K562 (cell line): ENCODE data around the gene CCDC68. TPM values are rescaled to one million over a fixed set of nuclear protein-coding genes. Genes with fewer than 3 reads are reported as not detected.

Source experiments
- ATAC-seq: fragments of 200-7000 bp; cut with Tn5 transposase; 3 replicates; pipeline ENCODE4 v1.9.1; 2020; ENCODE audit warnings: moderate library complexity
- BruUV-seq: library from RNA; stranded (reverse); fragments of 400-500 nt; replicated peaks from 2 replicates; lab custom pipeline; 2021; lab: Mats Ljungman, UMichigan
- CTCF ChIA-PET: fragments of 300-600 bp; formaldehyde crosslinking; extraction: SDS; loops from one replicate; lab custom pipeline; 2021; ENCODE audit warnings: low intra/inter-chr PET ratio; lab: Yijun Ruan, JAX
- POLR2A ChIA-PET: fragments of 300-600, 350-650 bp; sonication (Branson Sonifier 250); formaldehyde crosslinking; extraction: SDS; loops from one replicate; lab custom pipeline; 2021; ENCODE audit warnings: antibody characterized with exemption, inconsistent platforms; lab: Yijun Ruan, JAX
- DNase-seq, 4 experiments: peaks; one replicate each; pipeline versions ENCODE4 v3.0.0 to v3.0.0-alpha.2; 2011 to 2018; ENCODE audit warnings: low spot score in 3 of 4, mixed read lengths in 3 of 4; ENCODE audit errors: extremely low read depth in 1 of 4
- FAIRE-seq: peaks from 2 replicates; lab custom pipeline; 2011; peaks lifted over from hg19 to GRCh38; lab: Jason Lieb, UNC
- H2AFZ ChIP-seq: 2 replicates; pipeline ENCODE4 v1.6.0; 2011; ENCODE audit warnings: low read depth, low read length, control low read depth, inconsistent platforms
- H3K27ac ChIP-seq: fragments of 200-600 bp; 3 replicates; pipeline ENCODE4 v1.8.0; 2011; ENCODE audit warnings: low read depth, mild to moderate bottlenecking, control low read depth, inconsistent platforms, low read length, moderate library complexity, mixed read lengths; ENCODE audit errors: extremely low read depth
- H3K27me3 ChIP-seq, 2 experiments: fragments of 300-600 bp in 1 of 2; 2 replicates in 1 of 2; 3 replicates in 1 of 2; pipeline versions ENCODE4 v1.6.0 to v1.8.0; 2011; ENCODE audit warnings: inconsistent platforms in 2 of 2, low read length in 2 of 2, mild to moderate bottlenecking in 1 of 2, mixed read lengths in 1 of 2, moderate library complexity in 1 of 2; ENCODE audit not compliant: control insufficient read depth in 2 of 2, insufficient read depth in 2 of 2
- H3K36me3 ChIP-seq: fragments of 300-600 bp; 3 replicates; pipeline ENCODE4 v1.8.0; 2011; ENCODE audit warnings: mild to moderate bottlenecking, low read length, inconsistent platforms; ENCODE audit not compliant: control insufficient read depth, insufficient read depth
- H3K4me1 ChIP-seq, 2 experiments: fragments of 200-600 bp in 1 of 2; replicated peaks in 1 of 2; 2 replicates in 1 of 2; 3 replicates in 1 of 2; pipeline versions ENCODE4 v1.5.1 to v1.8.0; 2011; ENCODE audit warnings: inconsistent platforms in 2 of 2, low read length in 2 of 2, mild to moderate bottlenecking in 1 of 2, mixed read lengths in 1 of 2, moderate library complexity in 1 of 2; ENCODE audit not compliant: control insufficient read depth in 2 of 2, insufficient read depth in 2 of 2
- H3K4me2 ChIP-seq: 2 replicates; pipeline ENCODE4 v1.6.1; 2011; ENCODE audit warnings: low read length, control low read depth, inconsistent platforms, mixed read lengths; ENCODE audit not compliant: insufficient read depth
- H3K4me3 ChIP-seq: fragments of 200-600 bp; sonication (generic), shearing (Covaris generic); 2 replicates; pipeline ENCODE4 v1.5.1; 2016; ENCODE audit warnings: control low read depth, inconsistent platforms
- H3K79me2 ChIP-seq: fragments of 200-600 bp; 3 replicates; pipeline ENCODE4 v1.8.0; 2011; ENCODE audit warnings: low read length, inconsistent platforms; ENCODE audit not compliant: control insufficient read depth, insufficient read depth
- H3K9ac ChIP-seq, 2 experiments: 2 replicates each; pipeline versions ENCODE4 v1.6.0 to v1.6.1; 2011; ENCODE audit warnings: low read depth in 2 of 2, low read length in 2 of 2, control low read depth in 1 of 2, inconsistent platforms in 1 of 2, mild to moderate bottlenecking in 1 of 2, mixed read lengths in 1 of 2; ENCODE audit not compliant: insufficient read depth in 1 of 2
- H3K9me1 ChIP-seq: one replicate; pipeline ENCODE4 v1.6.0; 2011; ENCODE audit warnings: inconsistent platforms, mild to moderate bottlenecking, low read length, moderate library complexity; ENCODE audit not compliant: control insufficient read depth, insufficient read depth
- H3K9me3 ChIP-seq: replicated peaks from 2 replicates; pipeline ENCODE4 v1.5.1; 2011; ENCODE audit warnings: low read depth, low read length, inconsistent platforms; ENCODE audit not compliant: control insufficient read depth, insufficient read depth
- H4K20me1 ChIP-seq: replicated peaks from 2 replicates; pipeline ENCODE4 v1.6.1; 2011; ENCODE audit warnings: low read length, inconsistent platforms, mixed read lengths; ENCODE audit not compliant: control insufficient read depth, insufficient read depth
- IRF2 ChIP-seq: sonication (generic); formaldehyde crosslinking; IDR thresholded peaks from 2 replicates; pipeline ENCODE4 v1.8.1; 2022; ENCODE audit warnings: mild to moderate bottlenecking, missing genetic modification reagents
- JUNB ChIP-seq: fragments of 450-650 bp; formaldehyde crosslinking; conservative IDR thresholded peaks from 2 replicates; pipeline ENCODE4 v1.4.0; 2020; ENCODE audit warnings: mild to moderate bottlenecking
- MCM3 ChIP-seq: fragments of 450-650 bp; IDR thresholded peaks from 2 replicates; pipeline ENCODE4 v1.6.1; 2016
- NR1H2 ChIP-seq: sonication (generic); formaldehyde crosslinking; IDR thresholded peaks from 2 replicates; pipeline ENCODE4 v1.4.0; 2020; ENCODE audit warnings: mild to moderate bottlenecking, missing genetic modification reagents
- OTX1 ChIP-seq: fragments of 450-650 bp; formaldehyde crosslinking; IDR thresholded peaks from 2 replicates; pipeline ENCODE4 v1.4.0; 2022; ENCODE audit warnings: mild to moderate bottlenecking
- RBM25 ChIP-seq: fragments of 200-400 bp; formaldehyde crosslinking; IDR thresholded peaks from 2 replicates; pipeline ENCODE4 v1.6.1; 2018; ENCODE audit warnings: low read length, low read depth, moderate library complexity; ENCODE audit not compliant: severe bottlenecking
- RFX5 ChIP-seq: IDR thresholded peaks from 2 replicates; pipeline ENCODE4 v1.6.1; 2011; ENCODE audit warnings: low read depth, mild to moderate bottlenecking, improper control_type of control experiment, low read length
- RUNX1 ChIP-seq: sonication (generic); IDR thresholded peaks from 2 replicates; pipeline ENCODE4 v1.6.1; 2016; ENCODE audit warnings: antibody characterized with exemption, low read depth
- SMARCA5 ChIP-seq: fragments of 450-650 bp; IDR thresholded peaks from 2 replicates; pipeline ENCODE4 v1.6.1; 2016
- SMC3 ChIP-seq: conservative IDR thresholded peaks from 2 replicates; pipeline ENCODE4 v1.6.1; 2011; ENCODE audit warnings: low read depth, low read length, improper control_type of control experiment; ENCODE audit not compliant: insufficient read depth
- SOX6 ChIP-seq: fragments of 450-650 bp; IDR thresholded peaks from 2 replicates; pipeline ENCODE4 v1.6.1; 2014; ENCODE audit warnings: mild to moderate bottlenecking
- STAG1 ChIP-seq: sonication (generic); formaldehyde crosslinking; IDR thresholded peaks from 2 replicates; pipeline ENCODE4 v1.5.0; 2020; ENCODE audit warnings: missing genetic modification reagents, borderline replicate concordance
- TFAP4 ChIP-seq: sonication (generic); formaldehyde crosslinking; IDR thresholded peaks from 2 replicates; pipeline ENCODE4 v1.8.0; 2022; ENCODE audit warnings: missing genetic modification reagents, mild to moderate bottlenecking, moderate library complexity, borderline replicate concordance
- YBX1 ChIP-seq: fragments of 450-650 bp; IDR thresholded peaks from 2 replicates; pipeline ENCODE4 v1.7.1; 2016; ENCODE audit warnings: mild to moderate bottlenecking
- ZNF444 ChIP-seq: fragments of 250-450 bp; sonication (Bioruptor Pico); IDR thresholded peaks from 2 replicates; pipeline ENCODE4 v1.4.0; 2020; ENCODE audit warnings: mild to moderate bottlenecking, moderate library complexity
- WGBS: fragments of 100-300 bp; shearing (Covaris generic); methylation state at CpG from one replicate; pipeline ENCODE4 v1.1.6; 2016; ENCODE audit warnings: low coverage, mixed read lengths; ENCODE audit not compliant: insufficient coverage; ENCODE audit errors: missing lambda C conversion rate; 5-methylcytosine and 5-hydroxymethylcytosine counted together
- in situ Hi-C: fragments of 300-500 bp; cut with MboI; formaldehyde crosslinking; loops from 4 replicates; pipeline ENCODE4 v1.15.0; 2018; ENCODE audit warnings: inconsistent platforms, mixed read lengths
- intact Hi-C: fragments of 100-400 bp; cut with micrococcal nuclease; formaldehyde crosslinking; loops from 2 replicates; pipeline ENCODE4 v1.14.2; 2022
- polyA plus RNA-seq, 8 experiments: library from polyadenylated mRNA; depleted of rRNA in 4 of 8; stranded (reverse) in 5 of 8; unstranded in 3 of 8; fragments of >200 nt; fragmentation: Nextera tagmentation in 2 of 8; fragmentation: Illumina TruSeq in 1 of 8; extraction: Ambion mirVana in 2 of 8; extraction: Trizol in 1 of 8; gene quantifications; 2 replicates each; pipeline versions ENCODE4 v1.2.1 to v1.2.3, GENCODE V29; 2011 to 2014; ENCODE audit warnings: inconsistent platforms in 1 of 8, missing spikeins in 1 of 8
- total RNA-seq, 7 experiments: library from RNA; depleted of rRNA in 6 of 7; stranded (reverse); fragments of >200 nt in 6 of 7; fragmentation: Illumina TruSeq in 2 of 7; extraction: Trizol in 2 of 7; gene quantifications; 2 replicates each; pipeline versions ENCODE4 v1.2.1 to v1.2.3, GENCODE V29; 2011 to 2021; ENCODE audit warnings: low replicate concordance in 1 of 7
- TF ChIP-seq, protein P1 (sequence below): fragments of 450-650 bp; IDR thresholded peaks from 2 replicates; pipeline ENCODE4 v1.6.1; 2018; ENCODE audit not compliant: partially characterized antibody
- TF ChIP-seq, protein P2 (sequence below): fragments of 450-650 bp; formaldehyde crosslinking; IDR thresholded peaks from 2 replicates; pipeline ENCODE4 v1.4.0; 2020; ENCODE audit warnings: mild to moderate bottlenecking, moderate library complexity

The CCDC68 gene
- total and polyA plus RNA-seq, 9 of the 15 experiments (the other 6 are each of a cell fraction or from before 2014, with no cell fraction given), result 0.28 to 4.5 (median 1.4) TPM

DNA sequence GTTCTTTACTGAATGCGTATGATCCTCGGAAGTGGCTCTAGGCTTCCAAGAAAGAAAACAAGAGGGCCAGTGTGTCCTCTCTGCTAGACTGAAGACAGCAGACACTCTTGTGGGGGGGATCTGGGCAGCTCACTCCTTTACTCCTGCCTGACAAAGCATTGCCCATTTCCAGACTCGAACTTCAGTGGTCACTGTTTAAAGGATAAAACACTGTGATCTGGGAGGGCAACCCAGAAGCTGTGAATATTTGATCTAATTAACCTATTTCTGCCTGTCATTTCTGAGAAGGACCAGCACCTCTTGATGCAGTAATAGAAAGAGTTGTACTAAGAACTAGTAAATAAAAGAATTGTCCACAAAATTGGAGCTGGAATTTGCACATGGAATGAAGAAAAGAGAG is 24.5 kb upstream of the CCDC68 start (continued):
- TF ChIP-seq NR1H2 (CRISPR knock-in tag) (no peak), ZNF444 (CRISPR knock-in tag) (no peak), OTX1 (no peak), SOX6 (no peak)

GRCh38 chr18:54983041-54983686 is 23.9 kb upstream of the CCDC68 start:
- peak; percentile 43 to 64 (median 48) for DNase-seq
- in situ Hi-C loops, result loop anchor here (5.0 kb wide), 1 partner anchor 306 kb away; no protein-coding TSS in a partner anchor
- no peaks in the 10 kb centered on the region for H3K79me2 ChIP-seq
- H2AFZ ChIP-seq, result no peak overlapping the region
- no peaks in the 10 kb centered on the region for H3K9me3 ChIP-seq
- no peak overlapping the region for H3K9ac ChIP-seq
- H3K4me1 ChIP-seq, result no peaks in the 10 kb centered on the region
- 11% methylated on average over 9 of the region's 9 CpGs for WGBS
- no peaks in the 10 kb centered on the region for H3K27me3 ChIP-seq
- H3K9me1 ChIP-seq, result no peaks in the 10 kb centered on the region
- intact Hi-C loops, result loop anchor here (1.0 to 10.0 kb wide), 3 partner anchors 67 to 538 kb away; no protein-coding TSS in a partner anchor
- no peak overlapping the region for H3K27ac ChIP-seq
- no TSS peak for BruUV-seq
- ATAC-seq, result peak; percentile 90
- ChIA-PET POLR2A (no interaction called here), CTCF (interaction anchor here (1.9 kb wide), 1 partner anchor 303 kb away, joined by 16 read pairs; no protein-coding TSS in a partner anchor)
- no peak overlapping the region for H3K4me2 ChIP-seq
- H3K36me3 ChIP-seq, result no peaks in the 10 kb centered on the region
- no peaks in the 10 kb centered on the region for H4K20me1 ChIP-seq
- FAIRE-seq, result peak; percentile 79
- no peak overlapping the region for H3K4me3 ChIP-seq
- TF ChIP-seq IRF2 (CRISPR knock-in tag), result no peak
- no peak for TF ChIP-seq STAG1
- TF ChIP-seq RFX5, result no peak
- TF ChIP-seq, protein P1, sequence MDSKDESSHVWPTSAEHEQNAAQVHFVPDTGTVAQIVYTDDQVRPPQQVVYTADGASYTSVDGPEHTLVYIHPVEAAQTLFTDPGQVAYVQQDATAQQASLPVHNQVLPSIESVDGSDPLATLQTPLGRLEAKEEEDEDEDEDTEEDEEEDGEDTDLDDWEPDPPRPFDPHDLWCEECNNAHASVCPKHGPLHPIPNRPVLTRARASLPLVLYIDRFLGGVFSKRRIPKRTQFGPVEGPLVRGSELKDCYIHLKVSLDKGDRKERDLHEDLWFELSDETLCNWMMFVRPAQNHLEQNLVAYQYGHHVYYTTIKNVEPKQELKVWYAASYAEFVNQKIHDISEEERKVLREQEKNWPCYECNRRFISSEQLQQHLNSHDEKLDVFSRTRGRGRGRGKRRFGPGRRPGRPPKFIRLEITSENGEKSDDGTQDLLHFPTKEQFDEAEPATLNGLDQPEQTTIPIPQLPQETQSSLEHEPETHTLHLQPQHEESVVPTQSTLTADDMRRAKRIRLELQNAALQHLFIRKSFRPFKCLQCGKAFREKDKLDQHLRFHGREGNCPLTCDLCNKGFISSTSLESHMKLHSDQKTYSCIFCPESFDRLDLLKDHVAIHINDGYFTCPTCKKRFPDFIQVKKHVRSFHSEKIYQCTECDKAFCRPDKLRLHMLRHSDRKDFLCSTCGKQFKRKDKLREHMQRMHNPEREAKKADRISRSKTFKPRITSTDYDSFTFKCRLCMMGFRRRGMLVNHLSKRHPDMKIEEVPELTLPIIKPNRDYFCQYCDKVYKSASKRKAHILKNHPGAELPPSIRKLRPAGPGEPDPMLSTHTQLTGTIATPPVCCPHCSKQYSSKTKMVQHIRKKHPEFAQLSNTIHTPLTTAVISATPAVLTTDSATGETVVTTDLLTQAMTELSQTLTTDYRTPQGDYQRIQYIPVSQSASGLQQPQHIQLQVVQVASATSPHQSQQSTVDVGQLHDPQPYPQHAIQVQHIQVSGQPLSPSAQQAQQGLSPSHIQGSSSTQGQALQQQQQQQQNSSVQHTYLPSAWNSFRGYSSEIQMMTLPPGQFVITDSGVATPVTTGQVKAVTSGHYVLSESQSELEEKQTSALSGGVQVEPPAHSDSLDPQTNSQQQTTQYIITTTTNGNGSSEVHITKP, result no peak
- TF ChIP-seq TFAP4, result no peak
- TF ChIP-seq, protein P2, sequence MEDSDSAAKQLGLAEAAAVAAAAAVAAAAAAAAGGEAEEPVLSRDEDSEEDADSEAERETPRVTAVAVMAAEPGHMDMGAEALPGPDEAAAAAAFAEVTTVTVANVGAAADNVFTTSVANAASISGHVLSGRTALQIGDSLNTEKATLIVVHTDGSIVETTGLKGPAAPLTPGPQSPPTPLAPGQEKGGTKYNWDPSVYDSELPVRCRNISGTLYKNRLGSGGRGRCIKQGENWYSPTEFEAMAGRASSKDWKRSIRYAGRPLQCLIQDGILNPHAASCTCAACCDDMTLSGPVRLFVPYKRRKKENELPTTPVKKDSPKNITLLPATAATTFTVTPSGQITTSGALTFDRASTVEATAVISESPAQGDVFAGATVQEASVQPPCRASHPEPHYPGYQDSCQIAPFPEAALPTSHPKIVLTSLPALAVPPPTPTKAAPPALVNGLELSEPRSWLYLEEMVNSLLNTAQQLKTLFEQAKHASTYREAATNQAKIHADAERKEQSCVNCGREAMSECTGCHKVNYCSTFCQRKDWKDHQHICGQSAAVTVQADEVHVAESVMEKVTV (CRISPR knock-in tag), result peak; percentile 77
- no peak for TF ChIP-seq YBX1
- TF ChIP-seq RUNX1, result no peak
- TF ChIP-seq JUNB (CRISPR knock-in tag), result no peak
- peak; percentile 36 for TF ChIP-seq RBM25
- no peak for TF ChIP-seq MCM3
- TF ChIP-seq SMARCA5, result no peak
- peak; percentile 48; the same call in 1 of the 2 replicates for TF ChIP-seq SMC3
